ENCODE data around the gene MYL6B.
"Not testable (repeated sequence)": the region's sequence is repeated elsewhere in the genome, so short reads cannot be mapped to it uniquely, and the experiment has no call there.

The MYL6B gene

GRCh38 chr12:56152132-56152755, at the start of gene MYL6B:
Gene MYL6B, plus strand, starts transcription at chr12:56152587. Its CDS starts 1,332 bp downstream, at chr12:56153919.
- DNase-seq, result peak; percentile 72 to 89

DNA sequence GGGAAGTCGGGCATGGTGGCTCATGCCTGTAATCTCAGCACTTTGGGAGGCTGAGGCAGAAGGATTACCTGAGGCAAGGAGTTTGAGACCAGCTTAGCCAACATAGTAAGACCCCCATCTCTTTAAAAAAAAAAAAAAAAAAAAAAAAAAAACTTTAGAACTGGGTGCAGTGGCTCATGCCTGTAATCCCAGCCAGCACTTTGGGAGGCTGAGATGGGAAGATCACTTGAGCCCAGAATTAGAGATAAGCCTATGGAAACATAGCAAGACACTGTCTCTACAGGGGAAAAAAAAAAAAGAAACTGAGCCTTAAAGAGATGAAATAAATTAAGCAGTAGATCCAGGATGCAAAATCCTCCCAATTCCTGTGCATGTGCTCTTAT, 49.7 kb upstream of the MYL6B start:
- DNase-seq, result no peak

GRCh38 chr12:56103066-56103711, 49.2 kb upstream of the MYL6B start:
- no peak for DNase-seq

DNA sequence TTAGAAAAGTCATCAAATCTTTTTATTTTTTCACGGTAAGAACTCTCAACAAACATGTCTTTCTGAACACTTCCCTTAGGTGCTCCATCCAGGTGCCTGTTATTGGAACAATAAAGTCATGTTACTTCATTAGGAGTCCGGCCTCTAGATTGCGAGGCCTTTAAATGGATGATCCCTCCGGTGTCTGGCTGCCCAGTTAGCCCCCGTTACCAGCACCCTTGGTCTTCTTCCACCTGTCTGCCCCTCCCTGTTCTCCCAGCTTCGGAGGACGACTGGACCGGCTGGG, 48.6 kb upstream of the MYL6B start:
- DNase-seq, result no peak

DNA sequence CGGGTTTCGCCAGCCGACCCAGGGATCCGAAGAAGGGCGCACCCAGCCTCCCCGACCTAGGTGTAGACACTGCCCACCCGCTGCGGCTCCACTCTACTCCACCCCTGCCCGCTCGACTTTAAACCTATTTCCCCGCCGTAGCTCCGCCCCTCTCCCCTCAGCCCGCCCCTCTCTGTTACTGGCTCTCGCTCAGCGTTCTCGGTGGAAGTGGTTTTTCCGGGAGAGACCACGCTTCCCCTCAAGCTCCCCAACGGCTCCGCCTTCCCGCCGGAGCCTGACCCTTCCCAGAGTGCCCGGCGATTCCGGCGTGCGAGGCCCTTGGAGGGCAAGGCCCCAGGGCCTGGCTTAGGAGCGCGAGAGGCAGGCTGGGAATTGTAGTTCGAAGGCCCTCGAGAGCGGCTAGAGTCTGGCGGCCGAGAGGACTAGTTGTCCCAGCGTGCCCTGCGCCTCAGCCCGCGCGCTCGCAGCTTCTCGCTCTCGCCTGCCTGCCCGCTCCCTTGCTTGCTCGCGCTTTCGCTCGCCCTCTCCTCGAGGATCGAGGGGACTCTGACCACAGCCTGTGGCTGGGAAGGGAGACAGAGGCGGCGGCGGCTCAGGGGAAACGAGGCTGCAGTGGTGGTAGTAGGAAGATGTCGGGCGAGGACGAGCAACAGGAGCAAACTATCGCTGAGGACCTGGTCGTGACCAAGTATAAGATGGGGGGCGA, 48.1 kb upstream of the MYL6B start, which contains the start of gene PA2G4:
TSS of gene PA2G4 (plus strand) at position 451 of the 706 bp plus-strand sequence. CDS start at position 630, 179 bp downstream.
- DNase-seq, result peak; percentile 82 to 99

GRCh38 chr12:56104815-56105608, 47.4 kb upstream of the MYL6B start:
- DNase-seq, result no peak

DNA sequence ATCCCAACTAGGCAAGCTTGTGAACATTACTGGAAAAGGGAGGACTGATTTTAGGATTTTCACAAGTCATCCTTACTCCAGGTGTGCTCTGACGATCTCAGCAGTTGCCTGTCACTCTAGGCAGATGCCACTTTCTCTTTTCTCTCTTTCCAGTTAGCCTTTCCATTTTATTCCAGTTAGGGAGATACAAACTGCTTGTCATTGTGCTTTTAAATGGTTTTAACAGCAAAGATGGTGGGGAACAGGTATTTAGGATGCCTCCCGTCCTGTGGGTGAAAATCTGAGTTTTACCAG, 46.8 kb upstream of the MYL6B start:
- DNase-seq, result no peak

DNA sequence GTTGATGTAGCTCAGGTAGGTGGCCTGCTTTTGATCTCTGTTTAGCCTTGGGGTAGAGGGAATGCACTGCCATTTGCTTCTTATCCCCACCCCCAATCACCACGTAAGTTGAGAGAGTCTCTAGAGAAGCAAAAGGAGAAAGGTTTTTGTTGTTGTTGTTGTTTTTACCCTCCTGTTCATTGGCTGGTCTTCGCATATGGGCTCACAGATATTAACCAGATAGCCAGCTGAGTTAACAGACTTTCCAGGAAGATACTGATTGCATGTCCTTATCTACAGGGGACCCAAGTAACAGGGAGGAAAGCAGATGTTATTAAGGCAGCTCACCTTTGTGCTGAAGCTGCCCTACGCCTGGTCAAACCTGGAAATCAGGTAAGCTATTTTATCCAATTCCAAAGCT, 45.1 kb upstream of the MYL6B start:
- DNase-seq, result no peak

- no peak for DNase-seq
These were observed 41.8 kb upstream of the MYL6B start for GRCh38 chr12:56110571-56110970.

DNA sequence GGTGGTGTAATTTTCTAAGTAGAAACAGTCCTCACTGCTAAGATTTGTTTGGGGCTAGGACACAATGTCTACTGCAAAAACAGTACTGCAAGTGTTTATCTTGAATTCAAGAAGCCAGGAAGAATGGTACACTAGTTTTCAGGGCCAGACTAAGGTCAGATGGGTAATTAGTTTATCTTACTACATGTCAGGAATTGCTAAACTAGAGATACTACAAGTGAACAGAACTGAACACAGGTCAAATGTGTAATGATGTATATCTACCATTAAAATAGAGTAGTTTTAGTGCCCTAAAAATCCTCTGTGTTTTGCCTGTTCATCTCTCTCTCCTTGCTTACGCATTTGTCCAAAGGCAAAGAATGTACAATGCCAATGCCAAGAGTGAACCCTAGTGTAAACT, 38.3 kb upstream of the MYL6B start:
- DNase-seq, result no peak

DNA sequence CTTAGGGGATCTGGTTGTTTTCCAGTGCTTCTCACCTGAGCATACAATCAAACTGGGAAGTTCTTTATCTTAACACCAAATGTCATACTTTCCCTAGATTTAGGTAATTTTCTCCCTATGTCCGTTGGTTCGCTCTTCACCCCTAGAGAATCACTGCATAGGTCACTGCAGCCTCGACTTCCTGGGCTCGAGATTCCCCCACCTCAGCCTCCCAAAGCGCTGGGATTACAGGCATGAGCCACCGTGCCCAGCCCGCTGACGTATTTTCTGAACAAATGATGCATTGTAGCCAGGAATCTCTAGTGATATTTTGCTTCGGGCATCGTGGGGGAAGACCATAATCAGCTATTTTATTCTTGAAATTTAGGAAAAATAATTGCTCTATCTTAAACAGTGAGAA, 37.1 kb upstream of the MYL6B start:
- no peak for DNase-seq

DNA sequence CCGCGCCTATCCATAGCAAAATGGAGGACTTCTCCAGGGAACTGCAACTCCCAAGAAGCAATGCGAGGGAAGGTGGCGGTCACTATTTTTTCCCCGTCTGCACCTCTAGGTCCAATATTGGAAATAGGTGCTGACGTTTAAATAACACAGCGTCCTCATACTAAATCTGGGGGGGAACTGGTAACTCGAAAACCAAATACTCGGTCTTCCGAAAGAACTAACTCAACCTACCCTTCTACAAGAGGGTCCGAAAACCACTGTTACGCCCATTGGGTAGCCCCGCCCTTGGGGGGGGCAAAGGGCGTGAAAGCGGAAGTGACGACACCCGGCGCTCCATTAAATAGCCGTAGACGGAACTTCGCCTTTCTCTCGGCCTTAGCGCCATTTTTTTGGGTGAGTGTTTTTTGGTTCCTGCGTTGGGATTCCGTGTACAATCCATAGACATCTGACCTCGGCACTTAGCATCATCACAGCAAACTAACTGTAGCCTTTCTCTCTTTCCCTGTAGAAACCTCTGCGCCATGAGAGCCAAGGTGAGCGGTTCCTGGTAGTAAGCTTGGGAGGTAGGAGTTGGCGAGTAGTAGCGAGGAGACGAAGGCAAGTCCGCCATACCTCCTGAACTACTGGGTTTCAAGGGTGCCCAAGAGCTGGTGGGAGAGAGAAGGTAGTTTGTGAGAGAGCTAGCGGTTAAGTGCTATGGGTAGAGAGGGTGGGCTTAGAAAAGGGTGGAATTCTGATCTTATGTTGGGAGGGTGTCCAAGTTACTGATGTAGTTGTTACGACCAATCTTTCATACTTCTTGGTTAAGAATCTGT, 35.9 kb upstream of the MYL6B start, which contains the start of gene RPL41:
TSS of gene RPL41 (plus strand) at position 367 of the 815 bp plus-strand sequence.
- DNase-seq, result peak; percentile 89 to 96

DNA sequence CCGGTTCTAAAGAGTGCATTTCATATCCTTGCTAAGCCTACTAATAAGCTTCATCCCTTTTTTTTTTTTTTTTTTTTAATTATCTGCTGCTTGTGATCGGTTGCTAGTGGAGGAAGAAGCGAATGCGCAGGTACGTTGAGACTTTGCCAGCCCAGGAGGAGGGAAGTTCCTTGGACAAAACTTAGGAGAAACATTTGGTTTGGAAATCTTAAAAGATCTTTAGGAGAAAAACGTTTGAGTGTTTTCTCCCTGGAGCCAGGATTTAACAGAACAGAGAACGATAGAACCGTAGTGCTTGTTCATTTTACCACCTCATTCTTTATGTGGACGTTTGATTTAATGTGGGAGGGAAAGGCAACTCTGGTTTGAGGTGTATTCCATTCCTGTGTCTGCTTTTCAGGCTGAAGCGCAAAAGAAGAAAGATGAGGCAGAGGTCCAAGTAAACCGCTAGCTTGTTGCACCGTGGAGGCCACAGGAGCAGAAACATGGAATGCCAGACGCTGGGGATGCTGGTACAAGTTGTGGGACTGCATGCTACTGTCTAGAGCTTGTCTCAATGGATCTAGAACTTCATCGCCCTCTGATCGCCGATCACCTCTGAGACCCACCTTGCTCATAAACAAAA, 35.2 kb upstream of the MYL6B start:
- DNase-seq, result not testable (repeated sequence)

GRCh38 chr12:56117778-56118687, 34.4 kb upstream of the MYL6B start, which contains the start of gene ZC3H10:
Gene ZC3H10, plus strand, starts transcription at chr12:56118266. Its CDS starts 2,297 bp downstream, at chr12:56120563.
- DNase-seq, result peak; percentile 96 to 97

DNA sequence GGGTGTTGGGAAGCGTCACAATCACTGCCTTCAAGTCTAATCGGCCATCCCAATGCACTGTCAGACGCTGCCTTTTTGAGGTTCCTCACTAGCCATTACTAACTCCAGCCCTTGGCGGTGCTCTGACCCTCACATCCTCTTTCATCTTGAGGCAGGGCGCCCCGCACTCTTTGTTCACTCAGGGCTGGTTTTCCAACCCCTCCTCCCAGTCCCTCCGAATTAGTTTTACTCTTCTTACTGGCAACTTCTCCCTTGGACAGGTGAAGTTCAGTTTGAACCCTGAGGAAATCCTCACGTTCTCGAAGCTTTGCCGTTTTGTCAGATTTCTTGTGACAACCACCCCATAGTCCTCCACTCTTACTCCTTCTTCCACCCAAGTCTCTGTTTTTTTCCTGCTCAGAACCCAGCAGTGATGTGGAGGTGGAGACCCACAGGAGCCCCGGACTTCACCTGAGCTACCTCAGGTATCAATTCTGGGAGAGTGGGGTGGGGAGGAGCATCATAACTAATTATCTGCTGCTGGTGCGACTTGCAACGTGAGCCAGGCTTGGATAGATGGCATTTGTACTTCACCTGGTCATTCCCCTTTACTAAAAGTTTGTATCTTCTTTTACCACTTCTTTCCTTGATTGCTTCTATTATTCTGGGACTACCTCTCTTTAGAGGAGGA, 33.6 kb upstream of the MYL6B start:
- no peak for DNase-seq

GRCh38 chr12:56119361-56119796, 33.0 kb upstream of the MYL6B start:
- DNase-seq, result peak in 1 of 2 donors; percentile 69

- DNase-seq, result no peak
These were observed 32.1 kb upstream of the MYL6B start for GRCh38 chr12:56120158-56120846.

- no peak for DNase-seq
These were observed 31.1 kb upstream of the MYL6B start for GRCh38 chr12:56121204-56121870.

- no peak for DNase-seq
These were observed 29.8 kb upstream of the MYL6B start for GRCh38 chr12:56122637-56123036.
